GM23338 (cell line): ENCODE results near the gene FBRSL1. TPM values are rescaled to one million over a fixed set of nuclear protein-coding genes. Genes with fewer than 3 reads are reported as not detected.

Experiments
- ATAC-seq: fragments of 200-7000 bp; cut with Tn5 transposase; 3 replicates; pipeline ENCODE4 v1.9.1; 2020
- DNase-seq: peaks from one replicate; pipeline ENCODE4 v3.0.0-alpha.2; 2015; ENCODE audit warnings: low spot score
- H2AFZ ChIP-seq: fragments of 200-600 bp; sonication (generic); 2 replicates; pipeline ENCODE4 v1.8.0; 2016; ENCODE audit warnings: antibody characterized with exemption, mild to moderate bottlenecking, moderate library complexity
- H3F3A ChIP-seq: fragments of 200-600 bp; sonication (generic); replicated peaks from 2 replicates; pipeline ENCODE4 v1.8.0; 2017; ENCODE audit warnings: antibody characterized with exemption, mixed run types, low read depth
- H3K27ac ChIP-seq: fragments of 200-600 bp; sonication (generic); 2 replicates; pipeline ENCODE4 v1.6.1; 2016; ENCODE audit warnings: low read depth
- H3K27me3 ChIP-seq: fragments of 200-600 bp; sonication (generic); 2 replicates; pipeline ENCODE4 v1.8.0; 2016; ENCODE audit warnings: mild to moderate bottlenecking, mixed run types, moderate library complexity; ENCODE audit not compliant: insufficient read depth
- H3K36me3 ChIP-seq: fragments of 200-600 bp; sonication (generic); 2 replicates; pipeline ENCODE4 v1.8.0; 2016; ENCODE audit warnings: mild to moderate bottlenecking; ENCODE audit not compliant: insufficient read depth
- H3K4me1 ChIP-seq: fragments of 200-600 bp; sonication (generic); 2 replicates; pipeline ENCODE4 v1.8.0; 2016; ENCODE audit warnings: mild to moderate bottlenecking, moderate library complexity; ENCODE audit not compliant: insufficient read depth
- H3K4me2 ChIP-seq: fragments of 200-600 bp; sonication (generic); 2 replicates; pipeline ENCODE4 v1.7.1; 2017; ENCODE audit warnings: mixed run types
- H3K4me3 ChIP-seq: fragments of 200-600 bp; sonication (generic); 2 replicates; pipeline ENCODE4 v1.6.1; 2016; ENCODE audit warnings: mixed run types
- H3K79me2 ChIP-seq: fragments of 200-600 bp; sonication (generic); replicated peaks from 2 replicates; pipeline ENCODE4 v1.8.0; 2017; ENCODE audit warnings: mild to moderate bottlenecking; ENCODE audit not compliant: insufficient read depth
- H3K9me2 ChIP-seq: fragments of 200-600 bp; sonication (generic); 2 replicates; pipeline ENCODE4 v1.8.0; 2017; ENCODE audit not compliant: insufficient read depth
- H4K20me1 ChIP-seq: fragments of 200-600 bp; sonication (generic); replicated peaks from 2 replicates; pipeline ENCODE4 v1.8.0; 2017; ENCODE audit warnings: mild to moderate bottlenecking; ENCODE audit not compliant: insufficient read depth
- H3K27ac Mint-ChIP-seq: 2 replicates; pipeline ENCODE4 v1.8.0; 2020; ENCODE audit warnings: inconsistent platforms, mild to moderate bottlenecking, moderate library complexity, mixed read lengths
- H3K27me3 Mint-ChIP-seq: 3 replicates; pipeline ENCODE4 v1.8.0; 2022; ENCODE audit warnings: low read depth, mild to moderate bottlenecking, moderate library complexity, mixed read lengths, inconsistent platforms; ENCODE audit not compliant: insufficient read depth, poor library complexity
- H3K36me3 Mint-ChIP-seq: 3 replicates; pipeline ENCODE4 v1.8.0; 2021; ENCODE audit warnings: low read depth, mild to moderate bottlenecking, inconsistent platforms, moderate library complexity, mixed read lengths
- H3K4me1 Mint-ChIP-seq: 3 replicates; pipeline ENCODE4 v1.8.0; 2020; ENCODE audit warnings: mild to moderate bottlenecking, inconsistent platforms, mixed read lengths
- H3K4me3 Mint-ChIP-seq: 3 replicates; pipeline ENCODE4 v1.8.0; 2021; ENCODE audit warnings: moderate library complexity, mild to moderate bottlenecking, inconsistent platforms, mixed read lengths
- H3K9me3 Mint-ChIP-seq: 3 replicates; pipeline ENCODE4 v1.8.0; 2020; ENCODE audit warnings: moderate library complexity, mild to moderate bottlenecking, inconsistent platforms, mixed read lengths
- CREB1 ChIP-seq: fragments of 250-450 bp; sonication (Bioruptor Pico); IDR thresholded peaks from 2 replicates; pipeline ENCODE4 v1.5.0; 2020; ENCODE audit warnings: low read depth, mild to moderate bottlenecking, moderate library complexity
- CTCF ChIP-seq, 2 experiments: fragments of 200-600 bp in 1 of 2; sonication (generic) in 1 of 2; conservative IDR thresholded peaks; 2 replicates each; pipeline versions ENCODE4 v1.5.1 to v1.6.1; 2016 to 2017; ENCODE audit warnings: antibody characterized with exemption in 2 of 2, low read depth in 2 of 2, mild to moderate bottlenecking in 2 of 2, moderate library complexity in 1 of 2
- ETS1 ChIP-seq: IDR thresholded peaks from 2 replicates; pipeline ENCODE4 v1.6.1; 2016; ENCODE audit warnings: antibody characterized with exemption
- NANOG ChIP-seq: IDR thresholded peaks from 2 replicates; pipeline ENCODE4 v1.6.1; 2016; ENCODE audit warnings: antibody characterized with exemption, borderline replicate concordance
- POLR2AphosphoS5 ChIP-seq: IDR thresholded peaks from 2 replicates; pipeline ENCODE4 v1.6.1; 2016; ENCODE audit warnings: antibody characterized with exemption, low read depth
- REST ChIP-seq: IDR thresholded peaks from one replicate; pipeline ENCODE4 v1.6.1; 2018; ENCODE audit warnings: antibody characterized with exemption; ENCODE audit not compliant: unreplicated experiment
- STAT1 ChIP-seq: IDR thresholded peaks from one replicate; pipeline ENCODE4 v1.6.1; 2016; ENCODE audit warnings: antibody characterized with exemption; ENCODE audit not compliant: unreplicated experiment
- ZNF114 ChIP-seq: fragments of 250-450 bp; sonication (Bioruptor Pico); IDR thresholded peaks from 2 replicates; pipeline ENCODE4 v1.5.0; 2020; ENCODE audit warnings: mild to moderate bottlenecking, moderate library complexity
- ZNF331 ChIP-seq: fragments of 250-450 bp; sonication (Bioruptor Pico); IDR thresholded peaks from 2 replicates; pipeline ENCODE4 v1.5.0; 2020; ENCODE audit warnings: low read depth, mild to moderate bottlenecking, moderate library complexity
- ZNF462 ChIP-seq: fragments of 250-450 bp; sonication (Bioruptor Pico); IDR thresholded peaks from 2 replicates; pipeline ENCODE4 v1.5.0; 2020; ENCODE audit warnings: mild to moderate bottlenecking, moderate library complexity
- polyA plus RNA-seq: library from polyadenylated mRNA; unstranded; fragments of >200 nt; fragmentation: Nextera tagmentation; extraction: Ambion mirVana; gene quantifications from 2 replicates; pipeline ENCODE4 v1.2.1, GENCODE V29; 2016
- total RNA-seq: library from RNA; depleted of rRNA; stranded (reverse); fragments of >200 nt; shearing (Covaris generic); gene quantifications from 2 replicates; pipeline ENCODE4 v1.2.3, GENCODE V29; 2014

Gene FBRSL1
- total and polyA plus RNA-seq, 2 experiments from 2014 or later: 37.8 to 89.8 TPM

GRCh38 chr12:132527186-132527882 lies 37.4 kb downstream of the FBRSL1 start:
- ATAC-seq (no peak), DNase-seq (no peak)
- H3K79me2 ChIP-seq: no peaks in the 10 kb centered on the region
- H3K27me3 Mint-ChIP-seq: peaks cover 27% of the 10 kb centered on the region
- no peak overlapping the region for H3K4me3 ChIP-seq
- no peak overlapping the region for H3K27ac Mint-ChIP-seq
- peaks cover 19% of the 10 kb centered on the region for H3K36me3 Mint-ChIP-seq
- no peak overlapping the region for H3K4me2 ChIP-seq
- H3K9me3 Mint-ChIP-seq: peaks cover 24% of the 10 kb centered on the region
- H3K4me1 ChIP-seq: peaks cover 3% of the 10 kb centered on the region
- TF ChIP-seq NANOG (no peak), STAT1 (no peak), POLR2AphosphoS5 (no peak), ZNF462 (CRISPR knock-in tag) (no peak), ZNF114 (CRISPR knock-in tag) (no peak), ZNF331 (CRISPR knock-in tag) (no peak), REST (no peak), CREB1 (no peak), CTCF (conservative IDR thresholded peaks at IDR 0.05; ENCODE audit: low read depth in 2 of 2) (no peak), ETS1 (no peak)
- no peak overlapping the region for H3K27ac ChIP-seq
- H2AFZ ChIP-seq: no peak overlapping the region
- no peaks in the 10 kb centered on the region for H3K9me2 ChIP-seq
- H4K20me1 ChIP-seq: no peaks in the 10 kb centered on the region
- no peaks in the 10 kb centered on the region for H3K36me3 ChIP-seq
- H3K27me3 ChIP-seq: peaks cover 13% of the 10 kb centered on the region; the same call in 1 of the 2 replicates
- no peaks in the 10 kb centered on the region for H3F3A ChIP-seq
- H3K4me3 Mint-ChIP-seq: no peak overlapping the region
- peaks cover 9% of the 10 kb centered on the region; the same call in 2 of the 3 replicates for H3K4me1 Mint-ChIP-seq
